HepG2 (cell line): ENCODE data around the gene SERPINA3. TPM values are rescaled to one million over a fixed set of nuclear protein-coding genes. Genes with fewer than 3 reads are reported as not detected.

ENCODE experiments used
- HNRNPLL ChIP-seq: fragments of 200-400 bp; formaldehyde crosslinking; IDR thresholded peaks from 2 replicates; pipeline ENCODE4 v1.6.1; 2017; ENCODE audit warnings: mild to moderate bottlenecking, low read depth, low read length; ENCODE audit not compliant: poor library complexity, severe bottlenecking
- KLF12 ChIP-seq: sonication (generic); formaldehyde crosslinking; IDR thresholded peaks from 2 replicates; pipeline ENCODE4 v1.4.0; 2020; ENCODE audit warnings: missing genetic modification reagents, borderline replicate concordance
- TBL1XR1 ChIP-seq: fragments of 150-350 bp; IDR thresholded peaks from 2 replicates; pipeline ENCODE4 v1.6.1; 2014; ENCODE audit warnings: borderline replicate concordance, low read length; ENCODE audit not compliant: partially characterized antibody
- THAP9 ChIP-seq: sonication (generic); formaldehyde crosslinking; IDR thresholded peaks from 2 replicates; pipeline ENCODE4; 2020; ENCODE audit warnings: missing genetic modification reagents, mild to moderate bottlenecking, borderline replicate concordance
- U2AF2 ChIP-seq: fragments of 200-400 bp; formaldehyde crosslinking; IDR thresholded peaks from 2 replicates; pipeline ENCODE4 v1.6.1; 2017; ENCODE audit warnings: low read depth, mild to moderate bottlenecking, low read length
- ZBTB49 ChIP-seq: sonication (generic); formaldehyde crosslinking; IDR thresholded peaks from 2 replicates; pipeline ENCODE4 v1.4.0; 2020; ENCODE audit warnings: missing genetic modification reagents, borderline replicate concordance
- ZNF329 ChIP-seq: sonication (generic); formaldehyde crosslinking; IDR thresholded peaks from 2 replicates; pipeline ENCODE4 v1.9.0; 2021; ENCODE audit warnings: low read depth, mild to moderate bottlenecking, missing genetic modification reagents
- ZNF501 ChIP-seq: sonication (generic); formaldehyde crosslinking; IDR thresholded peaks from 2 replicates; pipeline ENCODE4 v1.5.1; 2020; ENCODE audit warnings: mild to moderate bottlenecking, moderate library complexity, missing genetic modification reagents
- ZNF704 ChIP-seq: sonication (generic); formaldehyde crosslinking; IDR thresholded peaks from 2 replicates; pipeline ENCODE4 v1.8.1; 2023; ENCODE audit warnings: mild to moderate bottlenecking, inconsistent platforms, moderate library complexity, missing genetic modification reagents, borderline replicate concordance
- ZNF777 ChIP-seq: sonication (generic); formaldehyde crosslinking; IDR thresholded peaks from 2 replicates; pipeline ENCODE4 v1.4.0; 2020; ENCODE audit warnings: missing genetic modification reagents
- ZSCAN9 ChIP-seq: IDR thresholded peaks from 2 replicates; pipeline ENCODE4 v1.6.1; 2016; ENCODE audit warnings: borderline replicate concordance
- polyA plus RNA-seq, 8 experiments: library from polyadenylated mRNA; depleted of rRNA in 3 of 8; stranded (reverse) in 7 of 8; unstranded in 1 of 8; fragments of >200 nt; fragmentation: Illumina TruSeq in 4 of 8; extraction: Trizol in 4 of 8; gene quantifications; 2 replicates each; pipeline versions ENCODE4 v1.2.1 to v1.2.3, GENCODE V29; 2011 to 2016; ENCODE audit warnings: low read depth in 4 of 8, missing spikeins in 1 of 8, mixed read lengths in 1 of 8; ENCODE audit not compliant: insufficient read depth in 1 of 8
- total RNA-seq, 5 experiments: library from RNA; depleted of rRNA; stranded (reverse); fragments of >200 nt; fragmentation: Illumina TruSeq; extraction: Trizol; gene quantifications; 2 replicates each; pipeline ENCODE4 v1.2.3, GENCODE V29; 2016; ENCODE audit warnings: low read depth in 1 of 5

The SERPINA3 gene
- total and polyA plus RNA-seq, 2 of the 13 experiments (the other 11 are each of a cell fraction or from before 2014, with no cell fraction given): 825 to 2,200 TPM

GRCh38 chr14:94598816-94599655 is 13.2 kb upstream of the SERPINA3 start (continued):
- TF ChIP-seq THAP9 (CRISPR knock-in tag): peak; percentile 19; the same call in 1 of the 2 replicates
- no peak for TF ChIP-seq ZNF329
- TF ChIP-seq KLF12 (CRISPR knock-in tag): peak; percentile 86
- TF ChIP-seq U2AF2: no peak
- no peak for TF ChIP-seq ZBTB49 (CRISPR knock-in tag)
- TF ChIP-seq ZNF501 (CRISPR knock-in tag): peak; percentile 93
- peak; percentile 99 for TF ChIP-seq TBL1XR1
- no peak for TF ChIP-seq ZNF777 (CRISPR knock-in tag)
- TF ChIP-seq HNRNPLL: no peak
- TF ChIP-seq ZNF704 (CRISPR knock-in tag): 0 out of 2 replicates have a peak, but pooled peaks have one; percentile 36
- peak; percentile 91; the same call in 1 of the 2 replicates for TF ChIP-seq ZSCAN9
